Measurements from ENCODE around the gene EDIL3.

The EDIL3 gene

DNA sequence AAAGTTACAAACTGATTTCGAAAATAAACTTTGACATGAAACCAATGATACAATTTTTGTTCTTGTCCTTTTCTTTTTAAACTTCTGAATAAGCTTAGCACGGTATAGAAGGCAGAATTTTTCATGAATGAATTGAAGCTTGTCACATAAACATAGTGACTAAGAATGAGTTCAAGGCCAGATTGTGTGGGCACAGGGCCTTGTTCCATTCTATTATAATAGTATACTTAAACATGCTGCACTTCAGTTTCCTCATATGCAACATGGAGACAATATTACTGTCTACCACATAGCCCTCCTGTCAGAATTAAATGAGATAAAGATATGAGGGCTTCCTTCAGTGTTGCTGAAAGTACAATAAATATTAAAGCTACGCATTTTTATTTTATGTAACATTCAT lies 459.8 kb downstream of the EDIL3 start:
- Mint-ChIP-seq H3K36me3 (no peaks in the 10 kb centered on the region), H3K9me3 (peaks cover 7% of the 10 kb centered on the region), H3K27me3 (no peaks in the 10 kb centered on the region), H3K4me3 (no peak overlapping the region), H3K4me1 (no peaks in the 10 kb centered on the region), H3K27ac (no peak overlapping the region)
- DNase-seq (ENCODE audit: low spot score in 2 of 2) (no peak), ATAC-seq (ENCODE audit: low read depth) (no peak)

DNA sequence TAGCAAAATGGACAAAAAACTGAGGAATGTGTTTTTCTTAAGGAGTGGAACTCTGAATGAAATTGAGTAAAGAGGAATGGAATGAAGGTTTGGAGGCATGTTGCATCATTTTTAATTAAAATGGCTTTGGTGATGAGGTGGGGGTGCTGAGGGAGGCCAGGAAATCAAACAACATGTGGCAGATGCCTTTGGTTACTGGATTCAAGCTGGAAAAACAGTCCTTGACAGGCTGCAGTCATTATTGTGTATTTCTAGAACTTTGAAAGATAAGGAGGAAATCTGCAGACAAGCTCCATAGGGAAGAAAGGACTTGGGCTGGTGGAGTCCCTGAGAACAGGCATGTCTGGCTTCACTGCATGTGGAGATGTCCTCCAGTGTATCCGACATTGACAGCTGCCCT lies 460.5 kb downstream of the EDIL3 start:
- Mint-ChIP-seq H3K4me1 (no peaks in the 10 kb centered on the region), H3K36me3 (no peaks in the 10 kb centered on the region), H3K4me3 (no peak overlapping the region), H3K27ac (no peak overlapping the region), H3K9me3 (peaks cover 7% of the 10 kb centered on the region), H3K27me3 (no peaks in the 10 kb centered on the region)
- no peak for ATAC-seq (ENCODE audit: low read depth)
- DNase-seq (ENCODE audit: low spot score in 2 of 2), result no peak

GRCh38 chr5:83922699-83923098 lies 462.0 kb downstream of the EDIL3 start:
- H3K27ac Mint-ChIP-seq, result no peak overlapping the region
- DNase-seq (ENCODE audit: low spot score in 2 of 2) (no peak), ATAC-seq (ENCODE audit: low read depth) (no peak)
- H3K36me3 Mint-ChIP-seq, result no peaks in the 10 kb centered on the region
- H3K4me1 Mint-ChIP-seq, result no peaks in the 10 kb centered on the region
- no peaks in the 10 kb centered on the region for H3K27me3 Mint-ChIP-seq
- peaks cover 7% of the 10 kb centered on the region for H3K9me3 Mint-ChIP-seq
- H3K4me3 Mint-ChIP-seq, result no peak overlapping the region

- H3K27me3 Mint-ChIP-seq, result no peaks in the 10 kb centered on the region
- ATAC-seq (ENCODE audit: low read depth), result no peak
- no peaks in the 10 kb centered on the region for H3K4me1 Mint-ChIP-seq
- no peaks in the 10 kb centered on the region for H3K36me3 Mint-ChIP-seq
- H3K9me3 Mint-ChIP-seq, result peaks cover 4% of the 10 kb centered on the region
- no peak for DNase-seq (ENCODE audit: low spot score in 2 of 2)
- H3K4me3 Mint-ChIP-seq, result no peak overlapping the region
- H3K27ac Mint-ChIP-seq, result no peak overlapping the region
Observed at GRCh38 chr5:83921666-83922193, 462.9 kb downstream of the EDIL3 start.

DNA sequence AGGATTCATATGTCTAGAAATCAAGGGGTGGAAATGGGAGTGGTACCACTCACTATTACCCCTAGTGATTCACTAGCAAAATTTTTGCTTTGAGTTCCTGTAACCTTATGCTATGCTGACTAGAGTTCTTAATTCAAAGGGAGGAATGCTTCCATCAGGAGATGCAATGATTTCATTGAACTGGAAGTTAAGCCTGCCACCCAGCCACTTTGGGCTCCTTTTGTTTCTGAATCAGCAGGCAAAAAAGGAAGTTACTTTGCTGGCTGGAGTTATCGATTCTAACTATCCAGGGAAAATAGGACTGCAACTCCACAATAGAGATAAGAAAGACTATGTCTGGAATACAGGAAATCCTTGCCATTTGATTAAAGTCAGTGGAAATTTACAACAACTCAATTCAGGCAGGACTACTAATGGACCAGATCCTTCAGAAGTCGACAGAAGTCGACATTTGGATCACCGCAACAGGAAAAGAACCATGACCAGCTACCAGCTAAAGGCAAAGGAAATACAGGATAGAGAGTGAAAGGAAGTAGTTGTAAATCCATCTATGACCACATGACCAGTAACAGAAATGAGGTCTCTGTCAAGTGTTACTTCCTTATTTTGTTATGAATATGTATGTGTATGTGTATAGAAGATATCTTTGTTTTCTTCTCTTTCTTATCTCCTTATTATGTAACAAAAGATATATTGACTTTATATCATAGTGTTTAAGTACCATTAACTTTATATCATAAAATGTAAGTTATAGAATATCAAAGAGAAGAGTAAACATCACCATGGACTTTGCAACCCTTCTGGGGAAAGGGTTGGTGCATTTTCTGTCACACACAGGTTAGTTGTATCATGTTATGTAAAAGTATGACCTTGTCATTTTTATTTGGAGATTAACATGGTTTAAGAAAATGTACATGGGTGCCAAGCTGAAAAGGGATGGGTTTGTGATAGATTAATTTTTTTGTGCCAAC lies 465.3 kb downstream of the EDIL3 start:
- no peak for DNase-seq (ENCODE audit: low spot score in 2 of 2)
- Mint-ChIP-seq H3K27ac (no peak overlapping the region), H3K36me3 (no peaks in the 10 kb centered on the region), H3K4me3 (no peak overlapping the region), H3K9me3 (peaks cover 4% of the 10 kb centered on the region), H3K4me1 (no peaks in the 10 kb centered on the region), H3K27me3 (no peaks in the 10 kb centered on the region)
- ATAC-seq (ENCODE audit: low read depth), result no peak

GRCh38 chr5:83917261-83917908 lies 467.3 kb downstream of the EDIL3 start:
- DNase-seq (ENCODE audit: low spot score in 2 of 2) (no peak), ATAC-seq (ENCODE audit: low read depth) (no peak)
- Mint-ChIP-seq H3K4me3 (no peak overlapping the region), H3K36me3 (no peaks in the 10 kb centered on the region), H3K4me1 (no peaks in the 10 kb centered on the region), H3K27ac (no peak overlapping the region), H3K27me3 (no peaks in the 10 kb centered on the region), H3K9me3 (no peaks in the 10 kb centered on the region)

GRCh38 chr5:83914662-83915418 lies 469.8 kb downstream of the EDIL3 start:
- ATAC-seq (ENCODE audit: low read depth) (no peak), DNase-seq (ENCODE audit: low spot score in 2 of 2) (no peak)
- H3K4me1 Mint-ChIP-seq, result no peaks in the 10 kb centered on the region
- no peak overlapping the region for H3K27ac Mint-ChIP-seq
- no peak overlapping the region for H3K4me3 Mint-ChIP-seq
- H3K36me3 Mint-ChIP-seq, result no peaks in the 10 kb centered on the region
- no peaks in the 10 kb centered on the region for H3K27me3 Mint-ChIP-seq
- no peaks in the 10 kb centered on the region for H3K9me3 Mint-ChIP-seq

GRCh38 chr5:83914199-83914598 lies 470.5 kb downstream of the EDIL3 start:
- DNase-seq (ENCODE audit: low spot score in 2 of 2), result no peak
- Mint-ChIP-seq H3K4me3 (no peak overlapping the region), H3K4me1 (no peaks in the 10 kb centered on the region), H3K27ac (no peak overlapping the region), H3K9me3 (no peaks in the 10 kb centered on the region), H3K27me3 (no peaks in the 10 kb centered on the region), H3K36me3 (no peaks in the 10 kb centered on the region)
- ATAC-seq (ENCODE audit: low read depth), result no peak

DNA sequence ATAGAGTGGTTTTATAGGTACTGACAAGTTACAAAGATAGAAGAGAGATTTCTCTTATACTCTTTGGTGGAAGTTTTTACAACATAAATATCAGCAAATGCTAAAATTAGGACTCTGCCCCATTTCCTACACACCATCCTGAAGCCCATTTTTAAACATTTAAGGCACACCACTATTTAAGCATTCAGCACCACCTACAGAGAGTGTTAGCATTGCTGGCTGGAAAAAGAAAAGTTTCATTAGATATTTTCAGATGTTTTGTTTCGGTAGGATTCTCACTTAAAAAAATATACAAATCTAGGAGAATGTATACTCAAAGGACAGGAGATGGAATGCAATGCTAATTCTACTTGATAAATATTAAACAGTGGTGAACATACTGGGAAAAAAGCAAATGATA lies 471.1 kb downstream of the EDIL3 start:
- no peak for DNase-seq (ENCODE audit: low spot score in 2 of 2)
- no peaks in the 10 kb centered on the region for H3K9me3 Mint-ChIP-seq
- no peak overlapping the region for H3K27ac Mint-ChIP-seq

GRCh38 chr5:83911367-83911919 lies 473.2 kb downstream of the EDIL3 start:
- Mint-ChIP-seq H3K27me3 (no peaks in the 10 kb centered on the region), H3K36me3 (no peaks in the 10 kb centered on the region), H3K27ac (no peak overlapping the region), H3K4me3 (no peak overlapping the region), H3K4me1 (no peaks in the 10 kb centered on the region), H3K9me3 (peaks cover 3% of the 10 kb centered on the region)
- no peak for DNase-seq (ENCODE audit: low spot score in 2 of 2)
- no peak for ATAC-seq (ENCODE audit: low read depth)

More for the DNA sequence above, 471.1 kb downstream of the EDIL3 start:
- no peak overlapping the region for H3K4me3 Mint-ChIP-seq
- ATAC-seq (ENCODE audit: low read depth), result no peak
- no peaks in the 10 kb centered on the region for H3K27me3 Mint-ChIP-seq
- no peaks in the 10 kb centered on the region for H3K36me3 Mint-ChIP-seq
- H3K4me1 Mint-ChIP-seq, result no peaks in the 10 kb centered on the region

- no peaks in the 10 kb centered on the region for H3K27me3 Mint-ChIP-seq
- H3K27ac Mint-ChIP-seq, result no peak overlapping the region
- no peaks in the 10 kb centered on the region for H3K4me1 Mint-ChIP-seq
- DNase-seq (ENCODE audit: low spot score in 2 of 2), result no peak
- H3K9me3 Mint-ChIP-seq, result no peaks in the 10 kb centered on the region
- no peaks in the 10 kb centered on the region for H3K36me3 Mint-ChIP-seq
- H3K4me3 Mint-ChIP-seq, result no peak overlapping the region
- no peak for ATAC-seq (ENCODE audit: low read depth)
Observed at GRCh38 chr5:83900306-83900705, 484.4 kb downstream of the EDIL3 start.

DNA sequence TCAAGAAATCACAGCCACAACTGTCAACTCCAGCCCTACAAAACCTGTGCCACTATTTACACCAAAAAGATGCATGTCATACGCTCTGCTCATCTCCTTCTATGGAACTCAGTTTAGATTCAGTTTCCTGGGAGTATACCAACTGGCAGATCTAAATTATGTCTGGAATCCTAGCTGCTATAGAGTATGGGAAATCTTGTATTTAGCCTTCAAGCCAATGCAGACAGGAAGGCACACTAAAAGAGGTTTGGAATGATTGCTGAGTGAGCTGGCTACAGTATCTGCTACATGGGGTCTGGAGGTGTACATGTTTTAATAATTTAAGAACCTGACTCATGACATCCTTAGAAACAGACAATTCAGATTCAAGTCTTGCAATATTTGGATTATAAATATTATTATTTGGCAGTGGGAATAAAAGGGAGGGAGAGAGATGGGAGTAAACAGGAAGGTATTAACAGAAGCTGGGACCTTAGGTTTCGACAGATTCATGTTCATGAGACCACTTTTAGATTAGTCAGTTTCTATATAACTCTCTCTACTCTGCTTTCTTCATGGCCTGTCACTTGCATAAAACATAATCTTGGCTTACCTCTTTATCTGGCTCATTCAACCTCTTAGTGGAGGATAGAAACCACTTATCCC lies 485.2 kb downstream of the EDIL3 start:
- no peak for ATAC-seq (ENCODE audit: low read depth)
- no peaks in the 10 kb centered on the region for H3K4me1 Mint-ChIP-seq
- H3K4me3 Mint-ChIP-seq, result no peak overlapping the region
- no peaks in the 10 kb centered on the region for H3K27me3 Mint-ChIP-seq
- H3K27ac Mint-ChIP-seq, result no peak overlapping the region
- H3K9me3 Mint-ChIP-seq, result no peaks in the 10 kb centered on the region
- no peaks in the 10 kb centered on the region for H3K36me3 Mint-ChIP-seq
- DNase-seq (ENCODE audit: low spot score in 2 of 2), result no peak

DNA sequence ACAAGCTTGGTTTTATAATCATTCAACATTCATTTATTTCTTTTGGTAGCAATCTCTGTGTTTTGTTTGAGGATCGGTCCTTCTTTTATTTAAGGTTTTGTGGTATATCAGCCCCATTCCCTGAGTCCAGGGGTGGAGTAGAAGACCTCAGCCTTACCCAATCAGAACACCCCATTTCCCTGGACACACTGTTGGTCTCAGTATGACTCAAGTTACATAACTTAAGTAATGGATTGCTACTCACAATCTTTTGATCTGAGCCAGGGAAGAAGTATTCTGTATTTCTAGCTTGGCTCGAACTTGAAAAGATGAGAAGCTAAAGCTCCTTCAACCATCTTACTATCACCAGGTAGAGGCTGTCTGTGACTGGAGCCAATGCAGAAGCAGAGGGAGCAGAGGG lies 488.8 kb downstream of the EDIL3 start:
- no peak for DNase-seq (ENCODE audit: low spot score in 2 of 2)
- no peak overlapping the region for H3K4me3 Mint-ChIP-seq
- no peaks in the 10 kb centered on the region for H3K36me3 Mint-ChIP-seq
- ATAC-seq (ENCODE audit: low read depth), result no peak
- no peaks in the 10 kb centered on the region for H3K9me3 Mint-ChIP-seq
- no peak overlapping the region for H3K27ac Mint-ChIP-seq
- no peaks in the 10 kb centered on the region for H3K4me1 Mint-ChIP-seq
- H3K27me3 Mint-ChIP-seq, result no peaks in the 10 kb centered on the region
